HG03571 (cell line): ENCODE measurements around the gene CWF19L1.

Experiments used
- ATAC-seq: cut with Tn5 transposase; IDR thresholded peaks from one replicate; pipeline ENCODE4 v1.9.1; 2021; ENCODE audit not compliant: unreplicated experiment

The CWF19L1 gene

GRCh38 chr10:100183481-100183880 lies 84.0 kb downstream of the CWF19L1 start:
- no peak for ATAC-seq

- ATAC-seq: no peak
These were observed 84.5 kb downstream of the CWF19L1 start for GRCh38 chr10:100182908-100183307.
